CD4-positive, alpha-beta memory T cell (primary cell): ENCODE measurements around the gene SELENOK. TPM values are rescaled to one million over a fixed set of nuclear protein-coding genes. Genes with fewer than 3 reads are reported as not detected.

Source experiments
- CTCF ChIA-PET: fragments of 350-600 bp; sonication (Branson Sonifier 250); formaldehyde crosslinking; loops from one replicate; lab custom pipeline; 2021; ENCODE audit warnings: inconsistent platforms; ENCODE audit not compliant: partially characterized antibody; lab: Charles Lee
- POLR2A ChIA-PET: fragments of 350-600 bp; sonication (Branson Sonifier 250); formaldehyde crosslinking; loops from one replicate; lab custom pipeline; 2021; ENCODE audit not compliant: partially characterized antibody; lab: Charles Lee
- DNase-seq, 5 donors: peaks; one replicate each; pipeline versions ENCODE4 v3.0.0 to v3.0.0-alpha.2; 2020 to 2022; ENCODE audit warnings: mixed read lengths in 1 of 5
- H3K27ac ChIP-seq: one replicate; pipeline ENCODE4 v1.7.0; 2013; ENCODE audit warnings: low read depth, low read length
- H3K27me3 ChIP-seq: 2 replicates; pipeline ENCODE4 v1.7.0; 2013; ENCODE audit warnings: mild to moderate bottlenecking, low read length, moderate library complexity; ENCODE audit not compliant: insufficient read depth
- H3K36me3 ChIP-seq: 2 replicates; pipeline ENCODE4 v1.7.0; 2013; ENCODE audit warnings: mild to moderate bottlenecking, low read length, moderate library complexity; ENCODE audit not compliant: insufficient read depth
- H3K4me1 ChIP-seq: 2 replicates; pipeline ENCODE4 v1.7.0; 2013; ENCODE audit warnings: mild to moderate bottlenecking, low read length, moderate library complexity; ENCODE audit not compliant: insufficient read depth
- H3K4me3 ChIP-seq, 2 donors: one replicate each; pipeline ENCODE4 v1.7.0; 2013; ENCODE audit warnings: low read length in 2 of 2, mild to moderate bottlenecking in 1 of 2
- H3K9me3 ChIP-seq, 2 donors: one replicate each; pipeline ENCODE4 v1.7.0; 2013; ENCODE audit warnings: low read length in 2 of 2, control low read depth in 1 of 2; ENCODE audit not compliant: control insufficient read depth in 1 of 2
- H3K27ac Mint-ChIP-seq, 7 donors: one replicate each; pipeline ENCODE4 v1.8.0; 2020 to 2021; ENCODE audit warnings: mixed read lengths in 7 of 7, mild to moderate bottlenecking in 6 of 7, inconsistent platforms in 3 of 7, moderate library complexity in 3 of 7
- H3K27me3 Mint-ChIP-seq, 2 donors: one replicate each; pipeline ENCODE4 v1.8.0; 2020 to 2021; ENCODE audit warnings: mixed read lengths in 2 of 2
- H3K36me3 Mint-ChIP-seq, 2 donors: one replicate each; pipeline ENCODE4 v1.8.0; 2020 to 2021; ENCODE audit warnings: mixed read lengths in 2 of 2, inconsistent platforms in 1 of 2, mild to moderate bottlenecking in 1 of 2
- H3K4me1 Mint-ChIP-seq, 4 donors: one replicate each; pipeline ENCODE4 v1.8.0; 2020 to 2021; ENCODE audit warnings: mixed read lengths in 4 of 4, mild to moderate bottlenecking in 1 of 4
- H3K4me3 Mint-ChIP-seq, 8 donors: one replicate each; pipeline ENCODE4 v1.8.0; 2020 to 2021; ENCODE audit warnings: mixed read lengths in 8 of 8, mild to moderate bottlenecking in 7 of 8, moderate library complexity in 6 of 8, inconsistent platforms in 3 of 8
- H3K9me3 Mint-ChIP-seq, 8 donors: one replicate each; pipeline ENCODE4 v1.8.0; 2020 to 2021; ENCODE audit warnings: mixed read lengths in 8 of 8, mild to moderate bottlenecking in 5 of 8, inconsistent platforms in 3 of 8, moderate library complexity in 1 of 8
- intact Hi-C: fragments of 100-400 bp; cut with micrococcal nuclease; formaldehyde crosslinking; loops from one replicate; pipeline ENCODE4 v1.15.1; 2023
- polyA plus RNA-seq, 2 donors: library from polyadenylated mRNA; unstranded; fragments of 300-500 nt; fragmentation: Illumina TruSeq; gene quantifications; one replicate each; pipeline ENCODE4 v1.2.3, GENCODE V29; 2021
- total RNA-seq, 2 experiments: library from RNA; stranded (reverse); gene quantifications; one replicate each; pipeline ENCODE4 v1.2.3, GENCODE V29; 2021

The SELENOK gene
- total and polyA plus RNA-seq, 4 experiments from 2014 or later: 43.2 to 134 (median 76.6) TPM

- H3K27ac Mint-ChIP-seq: no peak overlapping the region
- DNase-seq: no peak
- H3K4me3 Mint-ChIP-seq: no peak overlapping the region
- intact Hi-C loops: no loop called here
- peaks cover 2 to 8% (median 5%) of the 10 kb centered on the region in 4 donors for H3K4me1 Mint-ChIP-seq
- Histone ChIP-seq H3K36me3 (no peaks in the 10 kb centered on the region), H3K4me3 (no peak overlapping the region), H3K27me3 (peaks cover 4% of the 10 kb centered on the region), H3K4me1 (no peaks in the 10 kb centered on the region), H3K9me3 (no peaks in the 10 kb centered on the region), H3K27ac (no peak overlapping the region)
- H3K9me3 Mint-ChIP-seq: no peaks in the 10 kb centered on the region
- POLR2A ChIA-PET: no interaction called here
- peaks cover 14 to 24% of the 10 kb centered on the region in 2 donors for H3K27me3 Mint-ChIP-seq
- no peaks in the 10 kb centered on the region for H3K36me3 Mint-ChIP-seq
- CTCF ChIA-PET: no interaction called here
These were observed 41.7 kb downstream of the SELENOK start for GRCh38 chr3:53849916-53850315.

DNA sequence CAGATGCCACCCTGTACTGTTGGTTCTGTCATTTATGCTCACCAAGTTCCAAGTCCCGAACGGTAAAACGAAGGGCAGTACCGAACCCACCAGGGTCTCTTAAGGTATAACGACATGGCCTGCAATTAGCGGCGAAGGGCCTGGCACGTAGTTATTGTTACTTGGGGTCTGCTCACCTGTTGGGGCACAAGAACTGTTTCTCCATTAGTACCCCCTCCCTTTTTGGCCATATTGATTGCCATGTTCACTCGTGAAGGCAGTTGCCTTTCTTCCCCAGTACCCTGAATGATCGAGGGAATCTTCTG is 44.9 kb downstream of the SELENOK start:
- intact Hi-C loops: no loop called here
- H3K27ac ChIP-seq: no peak overlapping the region
- no peaks in the 10 kb centered on the region for H3K36me3 Mint-ChIP-seq
- ChIA-PET POLR2A (no interaction called here), CTCF (no interaction called here)
- peaks cover 2 to 13% (median 7%) of the 10 kb centered on the region in 4 donors for H3K4me1 Mint-ChIP-seq
- H3K4me3 ChIP-seq: no peak overlapping the region
- no peaks in the 10 kb centered on the region for H3K9me3 Mint-ChIP-seq
- H3K36me3 ChIP-seq: no peaks in the 10 kb centered on the region
- H3K27me3 Mint-ChIP-seq: peaks cover 30 to 40% of the 10 kb centered on the region in 2 donors
- no peaks in the 10 kb centered on the region for H3K4me1 ChIP-seq
- no peak overlapping the region for H3K27ac Mint-ChIP-seq
- H3K27me3 ChIP-seq: peaks cover 5% of the 10 kb centered on the region
- peak overlapping the region; percentile 28 to 77 (median 64) for H3K4me3 Mint-ChIP-seq
- no peak for DNase-seq
- no peaks in the 10 kb centered on the region for H3K9me3 ChIP-seq

DNA sequence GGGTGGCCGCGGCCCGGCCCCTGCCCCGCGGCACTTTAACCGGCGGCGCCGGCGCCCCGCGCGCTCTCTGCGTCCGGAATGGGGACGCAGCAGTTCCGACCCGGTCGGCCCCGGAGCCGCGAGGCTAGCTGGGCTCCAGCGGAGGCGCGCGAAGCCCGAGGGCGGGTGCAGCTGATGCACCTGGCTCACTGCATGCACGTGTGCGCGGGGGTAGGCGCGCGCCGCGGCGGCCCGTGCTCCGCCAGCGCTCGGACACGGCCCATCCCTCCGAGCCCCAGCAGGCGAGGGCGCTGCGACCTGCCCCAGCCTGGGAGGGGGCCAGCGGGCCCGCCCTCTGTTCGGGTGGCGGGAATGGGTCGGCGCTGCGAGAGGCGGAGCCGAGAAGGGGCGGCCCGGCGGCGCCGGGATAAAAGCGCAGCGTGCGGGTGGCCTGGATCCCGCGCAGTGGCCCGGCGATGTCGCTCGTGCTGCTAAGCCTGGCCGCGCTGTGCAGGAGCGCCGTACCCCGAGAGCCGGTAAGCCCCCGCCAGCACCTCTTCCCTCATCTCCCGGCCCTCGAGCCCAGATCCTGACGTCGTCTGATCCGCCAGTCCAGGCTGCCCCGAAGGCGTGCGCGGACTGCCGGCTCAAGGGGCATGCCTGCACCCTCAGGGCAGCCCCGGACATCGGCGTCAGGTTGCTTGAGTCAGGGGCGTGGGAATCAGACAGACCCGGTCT is 45.4 kb downstream of the SELENOK start, which contains the start of the genes CHDH and IL17RB:
Gene CHDH, minus strand, starts transcription at position 286 of the 717 bp plus-strand sequence. CDS start 22,411 bp downstream, outside the sequence.
Gene IL17RB, plus strand, starts transcription at position 435 of the 717 bp plus-strand sequence. Its CDS starts 21 bp downstream, at position 456.
- ChIA-PET POLR2A (interaction anchor here (1.1 kb wide), 1 partner anchor 9 kb away, joined by 4 read pairs; no protein-coding TSS in a partner anchor), CTCF (interaction anchor here (0.9 kb wide), 1 partner anchor 547 kb away, joined by 3 read pairs; no protein-coding TSS in a partner anchor)
- no peaks in the 10 kb centered on the region for H3K9me3 ChIP-seq
- H3K4me1 ChIP-seq: no peaks in the 10 kb centered on the region
- H3K36me3 ChIP-seq: no peaks in the 10 kb centered on the region
- H3K4me3 Mint-ChIP-seq: peak within 1 kb of the TSS; percentile 28 to 77 (median 68)
- intact Hi-C loops: no loop called here
- DNase-seq: peak in 1 of 5 donors; percentile 6
- H3K27ac Mint-ChIP-seq: peak within 1 kb of the TSS in 3 of 7 donors; percentile 27 to 71 (median 63)
- peaks cover 30 to 39% of the 10 kb centered on the region in 2 donors for H3K27me3 Mint-ChIP-seq
- H3K9me3 Mint-ChIP-seq: no peaks in the 10 kb centered on the region
- no peaks in the 10 kb centered on the region for H3K36me3 Mint-ChIP-seq
- H3K27me3 ChIP-seq: peaks cover 5% of the 10 kb centered on the region
- peaks cover 2 to 13% (median 7%) of the 10 kb centered on the region in 4 donors for H3K4me1 Mint-ChIP-seq
- H3K4me3 ChIP-seq: peak within 1 kb of the TSS in 1 of 2 donors; percentile 14
- no peak within 1 kb of the TSS for H3K27ac ChIP-seq

DNA sequence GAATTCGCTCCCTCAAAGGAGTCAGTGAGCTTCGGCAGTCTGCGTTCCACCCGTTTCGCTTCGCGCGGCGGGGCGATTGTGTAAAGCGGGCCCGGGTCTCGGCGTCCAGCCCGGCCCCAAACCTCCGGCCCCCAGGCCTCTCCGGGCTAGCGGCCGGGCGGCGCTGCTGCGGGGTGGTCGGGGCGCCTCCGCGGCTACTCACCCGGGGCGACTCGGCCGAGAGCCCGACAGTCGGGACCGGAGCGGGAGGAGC is 45.9 kb downstream of the SELENOK start:
- peaks cover 2 to 13% (median 7%) of the 10 kb centered on the region in 4 donors for H3K4me1 Mint-ChIP-seq
- Histone ChIP-seq H3K36me3 (no peaks in the 10 kb centered on the region), H3K4me1 (no peaks in the 10 kb centered on the region), H3K27me3 (peaks cover 5% of the 10 kb centered on the region), H3K27ac (no peak overlapping the region), H3K9me3 (no peaks in the 10 kb centered on the region), H3K4me3 (peak overlapping the region in 1 of 2 donors; percentile 14)
- H3K27ac Mint-ChIP-seq: no peak overlapping the region
- peak overlapping the region in 6 of 8 donors; percentile 32 to 74 (median 65) for H3K4me3 Mint-ChIP-seq
- ChIA-PET CTCF (interaction anchor here (0.9 kb wide), 1 partner anchor 547 kb away, joined by 3 read pairs; no protein-coding TSS in a partner anchor), POLR2A (interaction anchor here (1.1 kb wide), 1 partner anchor 8 kb away, joined by 4 read pairs; no protein-coding TSS in a partner anchor)
- no peak for DNase-seq
- H3K27me3 Mint-ChIP-seq: peaks cover 30 to 39% of the 10 kb centered on the region in 2 donors
- intact Hi-C loops: no loop called here
- H3K9me3 Mint-ChIP-seq: no peaks in the 10 kb centered on the region
- H3K36me3 Mint-ChIP-seq: no peaks in the 10 kb centered on the region

GRCh38 chr3:53845103-53845880 is 46.4 kb downstream of the SELENOK start:
- H3K27me3 ChIP-seq: peaks cover 5% of the 10 kb centered on the region
- H3K4me3 ChIP-seq: peak overlapping the region in 1 of 2 donors; percentile 14

DNA sequence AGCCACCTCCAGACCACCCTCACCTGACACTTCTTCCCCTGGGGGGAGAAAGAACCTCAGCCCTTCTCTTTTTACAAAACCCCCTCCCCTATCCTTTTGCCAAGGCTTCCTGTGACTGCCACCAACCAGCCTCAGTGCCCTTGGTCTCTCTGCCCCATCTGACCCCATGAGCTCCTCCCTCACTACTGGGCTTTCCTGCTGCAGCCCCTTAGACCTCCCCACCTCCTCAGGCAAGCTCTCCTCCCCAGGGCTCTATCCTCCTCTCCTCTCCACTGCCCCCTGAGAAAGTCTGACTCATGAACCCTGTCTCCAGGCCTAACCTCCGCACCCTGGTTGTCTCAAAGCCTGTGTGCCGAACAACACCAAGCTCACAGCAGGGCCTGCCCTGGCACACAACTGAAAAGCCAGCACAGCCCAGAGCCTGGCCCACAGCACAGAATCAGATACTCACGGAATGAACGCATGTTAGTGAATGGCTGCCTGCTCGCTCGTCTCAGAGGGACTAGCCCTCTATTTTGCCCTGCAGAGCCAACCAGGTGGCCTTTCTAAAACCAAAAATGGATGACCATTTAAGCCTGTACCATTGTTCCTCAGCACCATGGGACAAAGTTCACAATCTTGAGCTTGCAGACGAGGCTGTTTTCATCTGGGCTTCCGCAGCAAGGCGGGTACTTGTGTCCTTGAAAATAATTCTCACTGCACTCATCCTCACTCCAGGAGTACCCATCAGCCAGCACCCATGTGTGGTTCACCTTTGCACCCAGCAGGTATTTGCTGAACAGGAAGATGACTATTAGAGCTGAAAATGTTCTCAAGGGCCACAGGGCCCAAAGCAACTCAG is 47.2 kb downstream of the SELENOK start:
- CTCF ChIA-PET: interaction anchor here (1.0 kb wide), 1 partner anchor 9 kb away, joined by 3 read pairs; no protein-coding TSS in a partner anchor
- Histone ChIP-seq H3K9me3 (no peaks in the 10 kb centered on the region), H3K27me3 (peaks cover 5% of the 10 kb centered on the region), H3K36me3 (no peaks in the 10 kb centered on the region), H3K27ac (no peak overlapping the region), H3K4me1 (no peaks in the 10 kb centered on the region), H3K4me3 (no peak overlapping the region)
- DNase-seq: no peak
- no peaks in the 10 kb centered on the region for H3K36me3 Mint-ChIP-seq
- peak overlapping the region in 1 of 7 donors; percentile 8 for H3K27ac Mint-ChIP-seq
- H3K27me3 Mint-ChIP-seq: peaks cover 30 to 35% of the 10 kb centered on the region in 2 donors
- intact Hi-C loops: no loop called here
- POLR2A ChIA-PET: interaction anchor here (1.1 kb wide), 1 partner anchor 47 kb away, joined by 5 read pairs; the partner anchor contains the start of gene SELENOK
- peaks cover 2 to 13% (median 7%) of the 10 kb centered on the region in 4 donors for H3K4me1 Mint-ChIP-seq
- H3K4me3 Mint-ChIP-seq: peak overlapping the region in 7 of 8 donors; percentile 7 to 75 (median 66)
- no peaks in the 10 kb centered on the region for H3K9me3 Mint-ChIP-seq

More at GRCh38 chr3:53845103-53845880, 46.4 kb downstream of the SELENOK start:
- CTCF ChIA-PET: interaction anchor here (0.9 to 1.0 kb wide), 2 partner anchors 8 to 546 kb away, joined by 3 read pairs; no protein-coding TSS in a partner anchor
- Mint-ChIP-seq H3K4me3 (peak overlapping the region; percentile 38 to 75 (median 68)), H3K27me3 (peaks cover 30 to 39% of the 10 kb centered on the region in 2 donors), H3K27ac (peak overlapping the region in 2 of 7 donors; percentile 27 to 63), H3K4me1 (peaks cover 2 to 13% (median 7%) of the 10 kb centered on the region in 4 donors), H3K9me3 (no peaks in the 10 kb centered on the region), H3K36me3 (no peaks in the 10 kb centered on the region)
- intact Hi-C loops: no loop called here
- no peaks in the 10 kb centered on the region for H3K4me1 ChIP-seq
- POLR2A ChIA-PET: interaction anchor here (1.1 kb wide), 2 partner anchors 8 to 46 kb away, joined by 4 to 5 read pairs; partner anchors contain the start of gene SELENOK
- H3K36me3 ChIP-seq: no peaks in the 10 kb centered on the region
- H3K27ac ChIP-seq: no peak overlapping the region
- DNase-seq: no peak
- H3K9me3 ChIP-seq: no peaks in the 10 kb centered on the region
